ENCODE results near the gene SYT3.

SYT3 gene

GRCh38 chr19:50677636-50678035 lies 38.0 kb upstream of the SYT3 start:
- no peak for TF ChIP-seq CTCF (conservative IDR thresholded peaks at IDR 0.05; ENCODE audit: low read length)
- no peak for DNase-seq (ENCODE audit: low read depth)
- no peak overlapping the region for H3K4me3 ChIP-seq (ENCODE audit: low read length)

GRCh38 chr19:50676625-50677197 lies 37.0 kb upstream of the SYT3 start:
- H3K4me3 ChIP-seq (ENCODE audit: low read length): no peak overlapping the region
- no peak for TF ChIP-seq CTCF (conservative IDR thresholded peaks at IDR 0.05; ENCODE audit: low read length)
- no peak for DNase-seq (ENCODE audit: low read depth)

GRCh38 chr19:50673118-50673517 lies 33.4 kb upstream of the SYT3 start:
- H3K4me3 ChIP-seq (ENCODE audit: low read length): no peak overlapping the region
- no peak for TF ChIP-seq CTCF (conservative IDR thresholded peaks at IDR 0.05; ENCODE audit: low read length)

GRCh38 chr19:50670102-50670380 lies 30.4 kb upstream of the SYT3 start:
- no peak for TF ChIP-seq CTCF (conservative IDR thresholded peaks at IDR 0.05; ENCODE audit: low read length)
- DNase-seq (ENCODE audit: low read depth): no peak
- no peak overlapping the region for H3K4me3 ChIP-seq (ENCODE audit: low read length)

More at GRCh38 chr19:50673118-50673517, 33.4 kb upstream of the SYT3 start:
- no peak for DNase-seq (ENCODE audit: low read depth)

GRCh38 chr19:50669302-50670101 lies 29.8 kb upstream of the SYT3 start:
- peak; percentile 81 for TF ChIP-seq CTCF (conservative IDR thresholded peaks at IDR 0.05; ENCODE audit: low read length)
- peak; percentile 20 for DNase-seq (ENCODE audit: low read depth)
- H3K4me3 ChIP-seq (ENCODE audit: low read length): no peak overlapping the region

GRCh38 chr19:50668879-50669278 lies 29.2 kb upstream of the SYT3 start:
- H3K4me3 ChIP-seq (ENCODE audit: low read length): no peak overlapping the region
- TF ChIP-seq CTCF (conservative IDR thresholded peaks at IDR 0.05; ENCODE audit: low read length): no peak
- DNase-seq (ENCODE audit: low read depth): no peak

- no peak for DNase-seq (ENCODE audit: low read depth)
- no peak overlapping the region for H3K4me3 ChIP-seq (ENCODE audit: low read length)
- TF ChIP-seq CTCF (conservative IDR thresholded peaks at IDR 0.05; ENCODE audit: low read length): no peak
Observed at GRCh38 chr19:50668416-50668815, 28.7 kb upstream of the SYT3 start.

Data from AG10803 (cell line).